Vagina (tissue), 2 donors: ENCODE data around the gene METTL3. TPM values are rescaled to one million over a fixed set of nuclear protein-coding genes. Genes with fewer than 3 reads are reported as not detected.
A peak's percentile ranks its signal among the peaks of the same experiment; 100 is the strongest.

ENCODE experiments used
- DNase-seq, 2 donors: peaks; one replicate each; pipeline ENCODE4 v3.0.0-alpha.2; 2017; ENCODE audit errors: extremely low spot score in 2 of 2
- H3K27ac ChIP-seq: fragments of 200-600 bp; sonication (generic); one replicate; pipeline ENCODE4 v1.5.1; 2019
- H3K27me3 ChIP-seq: fragments of 200-600 bp; sonication (generic); one replicate; pipeline ENCODE4 v1.5.1; 2019
- H3K36me3 ChIP-seq, 2 donors: fragments of 200-600 bp; sonication (generic); one replicate each; pipeline ENCODE4 v1.5.1; 2017 to 2019
- H3K4me1 ChIP-seq: fragments of 200-600 bp; sonication (generic); one replicate; pipeline ENCODE4 v1.5.1; 2019
- H3K4me3 ChIP-seq, 2 donors: fragments of 200-600 bp; sonication (generic); 1 replicate in 1 of 2; 2 replicates in 1 of 2; pipeline ENCODE4 v1.5.1; 2016 to 2019
- H3K9me3 ChIP-seq: fragments of 200-600 bp; sonication (generic); one replicate; pipeline ENCODE4 v1.5.1; 2019
- CTCF ChIP-seq, 3 experiments: fragments of 450-650 bp in 2 of 3; fragments of 200-600 bp in 1 of 3; sonication (generic) in 1 of 3; IDR thresholded peaks; one replicate each; pipeline ENCODE4 v1.5.1; 2017 to 2019; ENCODE audit warnings: antibody characterized with exemption in 3 of 3, mild to moderate bottlenecking in 2 of 3, moderate library complexity in 2 of 3
- POLR2A ChIP-seq, 2 donors: fragments of 450-650 bp; IDR thresholded peaks; one replicate each; pipeline ENCODE4 v1.6.1; 2017; ENCODE audit warnings: antibody characterized with exemption in 2 of 2, mild to moderate bottlenecking in 2 of 2, moderate library complexity in 2 of 2
- POLR2AphosphoS5 ChIP-seq, 2 donors: sonication (generic); formaldehyde crosslinking; IDR thresholded peaks; one replicate each; pipeline ENCODE4 v1.9.0; 2017; ENCODE audit warnings: antibody characterized with exemption in 2 of 2, mild to moderate bottlenecking in 2 of 2, low read depth in 1 of 2; ENCODE audit not compliant: insufficient read depth in 1 of 2
- intact Hi-C: fragments of 100-400 bp; cut with DNase I; formaldehyde crosslinking; loops from one replicate; pipeline ENCODE4 v1.15.1; 2023
- total RNA-seq: library from RNA; depleted of rRNA; stranded (reverse); fragments of >200 nt; gene quantifications from one replicate; pipeline ENCODE4 v1.2.3, GENCODE V29; 2016

METTL3 gene
- total RNA-seq, 1 donor from 2014 or later: 71.5 TPM

- Histone ChIP-seq H3K9me3 (no peaks in the 10 kb centered on the region), H3K36me3 (no peaks in the 10 kb centered on the region), H3K4me1 (peaks cover 6% of the 10 kb centered on the region), H3K27me3 (no peaks in the 10 kb centered on the region), H3K4me3 (peak overlapping the region; percentile 79 to 90), H3K27ac (no peak overlapping the region)
- no peak for TF ChIP-seq POLR2AphosphoS5 (IDR thresholded peaks at IDR 0.05; ENCODE audit: insufficient read depth in 1 of 2, low read depth in 1 of 2)
- TF ChIP-seq POLR2A (IDR thresholded peaks at IDR 0.05): no peak
- no peak for TF ChIP-seq CTCF (IDR thresholded peaks at IDR 0.05)
- DNase-seq: no peak
- intact Hi-C loops: no loop called here
Measured at GRCh38 chr14:21524575-21525490, 13.7 kb upstream of the METTL3 start.

- no peak overlapping the region for H3K27ac ChIP-seq
- TF ChIP-seq POLR2AphosphoS5 (IDR thresholded peaks at IDR 0.05; ENCODE audit: insufficient read depth in 1 of 2, low read depth in 1 of 2) (no peak), POLR2A (IDR thresholded peaks at IDR 0.05) (no peak), CTCF (IDR thresholded peaks at IDR 0.05) (no peak)
- no peaks in the 10 kb centered on the region for H3K9me3 ChIP-seq
- no peaks in the 10 kb centered on the region for H3K27me3 ChIP-seq
- H3K4me1 ChIP-seq: peaks cover 6% of the 10 kb centered on the region
- H3K4me3 ChIP-seq: no peak overlapping the region
- no peak for DNase-seq
- H3K36me3 ChIP-seq: no peaks in the 10 kb centered on the region
- intact Hi-C loops: no loop called here
Measured at GRCh38 chr14:21523203-21523602, 12.1 kb upstream of the METTL3 start.

GRCh38 chr14:21521501-21521900 is 10.4 kb upstream of the METTL3 start:
- H3K9me3 ChIP-seq: no peaks in the 10 kb centered on the region
- H3K4me1 ChIP-seq: no peaks in the 10 kb centered on the region
- no peak overlapping the region for H3K4me3 ChIP-seq
- TF ChIP-seq POLR2AphosphoS5 (IDR thresholded peaks at IDR 0.05; ENCODE audit: insufficient read depth in 1 of 2, low read depth in 1 of 2) (no peak), CTCF (IDR thresholded peaks at IDR 0.05) (no peak), POLR2A (IDR thresholded peaks at IDR 0.05) (no peak)
- DNase-seq: no peak
- H3K27ac ChIP-seq: no peak overlapping the region
- intact Hi-C loops: no loop called here
- no peaks in the 10 kb centered on the region for H3K27me3 ChIP-seq
- no peaks in the 10 kb centered on the region for H3K36me3 ChIP-seq

- H3K27me3 ChIP-seq: no peaks in the 10 kb centered on the region
- H3K9me3 ChIP-seq: no peaks in the 10 kb centered on the region
- intact Hi-C loops: no loop called here
Measured at GRCh38 chr14:21520767-21521166, 9.6 kb upstream of the METTL3 start.

More at GRCh38 chr14:21520767-21521166, 9.6 kb upstream of the METTL3 start:
- Histone ChIP-seq H3K27ac (no peak overlapping the region), H3K4me1 (no peaks in the 10 kb centered on the region), H3K4me3 (no peak overlapping the region), H3K36me3 (no peaks in the 10 kb centered on the region)
- DNase-seq: no peak
- TF ChIP-seq POLR2A (IDR thresholded peaks at IDR 0.05): no peak
- no peak for TF ChIP-seq POLR2AphosphoS5 (IDR thresholded peaks at IDR 0.05; ENCODE audit: insufficient read depth in 1 of 2, low read depth in 1 of 2)
- TF ChIP-seq CTCF (IDR thresholded peaks at IDR 0.05): no peak
